COLO668 (cell line): ENCODE measurements around the gene MOB2.

ENCODE experiments used
- DNase-seq: peaks from one replicate; lab custom pipeline; 2025; ENCODE audit not compliant: unreplicated experiment; lab: John Stamatoyannopoulos, UW

The MOB2 gene

DNA sequence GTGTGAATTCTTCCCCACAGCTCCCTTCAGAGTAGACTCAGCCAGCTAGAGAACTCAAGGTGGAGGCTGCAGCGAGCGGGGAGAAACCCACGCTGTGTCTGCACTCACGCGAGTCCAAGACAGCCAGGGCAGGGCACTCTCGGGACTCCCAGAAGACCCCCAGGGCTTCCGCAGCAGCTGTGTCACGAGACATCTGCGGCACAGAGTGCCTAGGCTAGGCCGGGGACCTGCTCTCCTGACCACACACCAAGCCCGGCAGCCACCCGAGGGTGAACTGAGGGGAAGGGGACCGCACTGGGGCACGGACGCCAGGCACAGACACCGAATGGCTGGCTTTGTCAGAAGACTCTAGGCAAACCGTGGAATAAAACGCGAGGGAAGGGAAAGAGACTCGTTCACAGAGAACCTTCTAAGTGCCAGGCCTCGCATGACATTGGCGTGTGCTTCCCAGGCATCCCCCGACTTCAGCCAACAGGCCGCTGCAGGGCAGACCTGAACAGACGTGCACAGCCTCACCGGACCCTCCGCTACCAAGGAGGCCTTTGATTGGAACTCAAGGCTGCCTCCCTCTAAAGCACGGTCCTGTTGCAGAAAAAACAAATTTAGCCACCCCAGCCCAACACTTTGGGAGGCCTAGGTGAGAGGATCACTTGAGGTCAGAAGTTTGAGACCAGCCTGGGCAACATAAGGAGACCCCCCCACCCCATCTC is 18.2 kb upstream of the MOB2 start:
- DNase-seq = no peak

- DNase-seq = no peak
These were observed 17.6 kb upstream of the MOB2 start for GRCh38 chr11:1504138-1504537.

- no peak for DNase-seq
These were observed 17.1 kb upstream of the MOB2 start for GRCh38 chr11:1503708-1504104.

DNA sequence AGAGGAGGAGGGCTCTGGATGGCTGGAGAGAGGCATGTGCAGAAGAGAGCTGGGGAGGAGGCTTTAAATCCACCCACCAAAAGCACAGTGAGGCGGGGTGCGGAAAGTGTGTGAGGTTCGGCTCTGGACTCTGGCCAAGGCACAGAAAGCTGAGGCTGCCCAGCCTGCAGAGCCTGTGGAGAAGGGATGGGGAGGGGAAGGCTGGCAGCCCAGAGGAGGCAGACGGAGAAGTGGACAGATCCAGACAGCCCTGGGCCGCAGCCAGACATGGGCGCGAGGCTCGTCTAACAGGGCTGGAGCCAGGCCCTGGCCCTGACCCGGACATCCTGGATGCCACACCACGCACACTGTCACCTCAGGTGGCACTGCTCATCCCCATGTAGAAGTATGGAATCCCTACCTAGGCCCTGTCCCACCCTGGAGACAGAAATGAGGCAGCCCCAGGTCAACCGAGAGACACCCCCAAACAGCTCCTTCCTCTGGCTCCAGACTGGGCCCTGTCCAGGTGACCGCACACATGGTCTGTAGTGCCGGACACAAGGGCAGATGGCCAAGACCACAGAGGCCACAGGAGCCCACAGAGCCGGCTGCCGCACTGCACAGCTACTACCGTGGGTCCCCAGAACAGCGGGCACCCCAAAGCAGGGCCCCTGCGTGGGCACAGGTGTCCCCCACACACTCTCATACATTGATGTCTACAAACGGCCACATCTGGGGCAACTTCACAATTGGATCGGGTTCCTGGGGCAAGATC is 16.6 kb upstream of the MOB2 start:
- no peak for DNase-seq

DNA sequence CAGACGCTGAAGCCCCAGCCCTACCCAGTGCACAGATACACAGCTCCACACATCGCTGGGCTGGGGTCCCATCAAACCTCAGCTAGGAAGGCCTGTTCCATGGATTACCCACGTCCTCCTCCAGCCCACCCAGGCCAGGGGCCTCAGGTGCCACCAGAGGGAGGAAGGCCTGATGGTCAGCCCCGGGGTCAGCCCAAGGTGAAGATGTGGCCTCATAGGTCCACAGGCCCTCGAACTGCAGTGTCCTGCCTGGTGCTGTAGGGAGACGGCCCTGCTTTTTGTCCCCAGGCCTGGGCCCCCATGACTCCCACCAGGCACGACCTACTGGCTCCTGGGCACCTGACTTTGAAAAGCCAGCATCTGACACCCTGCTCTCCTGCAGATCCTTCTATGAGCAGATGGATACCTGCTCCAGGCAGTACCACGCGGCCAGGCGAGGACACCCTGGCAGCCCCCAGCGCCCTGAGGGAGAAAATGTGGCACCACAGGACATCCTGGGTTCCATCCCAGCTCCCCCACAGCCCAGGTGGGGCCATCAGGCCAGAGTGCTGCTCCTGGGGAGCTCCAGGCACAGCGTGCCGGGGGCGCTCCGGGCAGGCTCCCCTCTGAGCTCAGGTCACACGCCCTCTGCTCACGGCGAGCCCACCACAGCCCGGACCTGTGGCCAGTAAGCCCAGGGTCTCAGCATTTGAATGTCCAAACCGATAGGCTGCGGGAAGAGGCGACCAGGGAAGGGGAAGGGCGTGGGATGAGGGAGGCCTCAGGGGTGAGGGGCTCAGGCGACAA is 15.8 kb upstream of the MOB2 start:
- no peak for DNase-seq

GRCh38 chr11:1501421-1502167 is 15.0 kb upstream of the MOB2 start:
- DNase-seq = no peak

DNA sequence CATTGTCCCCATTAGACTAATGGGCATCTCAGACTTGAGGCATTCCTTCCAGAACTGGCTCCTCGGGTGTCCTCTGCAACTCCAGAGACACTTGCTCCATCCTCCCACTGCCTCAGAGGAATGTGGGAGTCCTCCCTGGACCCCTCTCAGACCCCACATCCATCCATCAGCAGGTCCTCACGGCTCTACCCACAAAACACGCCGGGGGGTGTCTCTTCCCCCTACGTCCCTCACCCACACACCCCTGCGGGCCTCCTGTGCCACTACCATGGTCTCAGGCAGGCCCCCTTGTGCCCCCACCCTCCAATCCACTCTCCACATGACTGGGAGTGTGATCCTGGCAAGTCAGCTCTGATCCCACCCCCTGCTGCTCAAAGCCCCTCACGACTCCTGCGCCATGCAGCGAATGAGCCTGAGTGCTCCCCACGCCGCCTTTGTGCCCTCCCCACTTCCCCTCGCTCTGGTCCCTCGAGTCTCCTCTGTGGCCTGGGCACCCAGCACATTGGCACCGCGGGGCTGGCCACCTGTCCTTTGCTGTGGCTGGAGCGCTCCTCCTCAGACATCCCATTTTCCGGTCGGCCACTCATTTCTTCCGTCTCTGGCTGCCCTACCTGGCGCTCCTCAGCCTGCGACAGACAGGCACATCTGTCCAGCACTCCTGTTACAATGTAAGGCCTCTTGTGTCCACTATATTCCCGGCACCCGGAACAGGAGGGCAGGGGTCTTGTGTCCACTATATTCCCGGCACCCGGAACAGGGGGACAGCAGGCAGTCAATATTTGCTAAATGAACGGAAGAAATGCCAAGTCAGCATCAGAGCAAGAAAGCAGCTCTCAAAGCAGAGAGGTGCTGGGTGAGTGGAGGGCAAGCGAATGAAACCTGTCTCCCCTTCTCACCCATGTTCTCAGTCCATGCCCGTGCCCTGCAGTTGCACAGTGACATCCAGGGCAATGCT is 14.2 kb upstream of the MOB2 start:
- no peak for DNase-seq

GRCh38 chr11:1499899-1500298 is 13.3 kb upstream of the MOB2 start:
- no peak for DNase-seq

GRCh38 chr11:1499261-1499890 is 12.8 kb upstream of the MOB2 start:
- DNase-seq = no peak

- no peak for DNase-seq
These were observed 11.7 kb upstream of the MOB2 start for GRCh38 chr11:1498262-1498661.

DNA sequence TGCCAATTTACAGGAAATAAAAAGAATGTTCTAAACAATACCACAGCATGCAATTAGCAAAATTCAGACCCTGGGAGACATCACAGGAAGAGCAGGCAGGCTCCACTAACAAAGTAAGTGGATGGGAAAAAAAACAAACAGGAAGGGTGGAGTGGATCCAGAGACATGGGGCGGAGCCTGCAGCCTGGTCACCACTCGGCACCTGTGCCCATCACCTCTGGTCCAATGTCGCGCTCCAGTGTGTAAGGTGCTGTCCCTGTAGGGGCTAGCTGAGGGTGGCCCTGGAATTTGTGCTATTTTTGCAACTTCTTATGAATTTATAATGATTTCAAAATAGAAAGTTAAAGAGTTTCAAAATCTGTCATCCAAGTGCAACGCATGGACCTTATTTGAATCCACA is 11.0 kb upstream of the MOB2 start:
- no peak for DNase-seq

DNA sequence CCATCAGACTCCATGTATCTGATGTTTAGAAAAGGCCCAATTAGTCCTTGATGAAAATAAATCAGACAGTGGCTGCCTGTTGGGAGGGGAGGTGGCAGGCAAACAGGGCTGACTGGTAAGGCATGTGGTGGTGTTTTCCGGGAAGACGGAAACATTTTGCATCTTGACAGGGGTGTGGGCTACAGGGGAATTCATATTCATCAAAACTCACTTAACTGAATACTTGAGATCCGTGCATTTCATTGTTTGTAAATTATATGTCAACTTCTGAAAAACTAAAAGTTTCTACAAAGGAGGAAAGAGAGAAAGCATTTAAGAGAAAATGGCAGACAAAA is 10.1 kb upstream of the MOB2 start:
- DNase-seq = no peak

GRCh38 chr11:1496091-1496760 is 9.6 kb upstream of the MOB2 start:
- DNase-seq = no peak

GRCh38 chr11:1494650-1495049 is 8.1 kb upstream of the MOB2 start:
- DNase-seq = no peak

DNA sequence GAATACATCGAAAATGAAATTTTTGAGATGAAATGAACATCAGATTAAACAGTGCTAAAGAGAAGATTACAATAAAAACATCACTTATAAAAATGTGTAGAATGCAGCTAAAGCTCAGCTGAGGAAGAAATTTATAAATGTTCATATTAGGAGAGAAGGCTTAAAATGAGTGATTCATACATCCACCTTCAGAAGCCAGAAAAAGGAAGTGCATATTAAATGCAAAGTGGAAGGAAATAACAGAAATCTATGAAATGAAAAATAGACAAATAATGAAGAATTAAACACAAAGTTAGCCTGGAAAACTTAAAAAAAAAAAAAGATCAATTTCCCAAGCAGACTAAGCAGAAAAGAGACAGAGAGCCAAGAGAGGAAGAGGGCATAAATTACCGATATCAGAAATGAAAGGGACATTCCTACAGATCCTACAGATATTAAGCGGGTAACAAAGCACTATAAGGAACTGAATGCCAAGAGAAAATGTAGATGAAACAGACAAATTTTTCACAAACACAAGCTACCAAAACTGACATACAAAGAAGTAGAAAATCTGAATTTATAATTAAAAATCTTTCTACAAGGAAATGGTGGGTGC is 7.2 kb upstream of the MOB2 start:
- DNase-seq = no peak

GRCh38 chr11:1491379-1491778 is 4.8 kb upstream of the MOB2 start:
- DNase-seq = no peak

DNA sequence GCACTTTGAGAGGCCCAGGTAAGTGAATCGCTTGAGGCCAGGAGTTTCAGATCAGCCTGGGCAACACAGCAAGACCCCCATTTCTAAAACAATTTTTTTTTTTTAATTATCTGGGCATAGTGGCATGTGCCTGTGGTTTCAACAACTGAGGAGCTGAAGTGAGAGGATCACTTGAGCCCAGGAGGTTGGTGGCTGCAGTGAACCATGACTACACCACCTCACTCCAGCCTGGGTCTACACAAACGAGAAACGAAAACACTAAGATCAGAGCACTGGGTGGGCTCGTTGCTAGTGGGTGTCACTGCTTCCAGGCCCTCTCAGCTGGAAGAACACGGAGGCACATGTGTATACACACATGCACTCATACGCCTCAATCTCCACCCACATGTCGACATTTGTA is 4.1 kb upstream of the MOB2 start:
- no peak for DNase-seq

GRCh38 chr11:1488575-1489180 is 2.1 kb upstream of the MOB2 start:
- no peak for DNase-seq
